ENCODE data around the gene NFIB. TPM values are rescaled to one million over a fixed set of nuclear protein-coding genes. Genes with fewer than 3 reads are reported as not detected.

The NFIB gene
- total RNA-seq, 2 donors from 2014 or later = 131 to 165 TPM

DNA sequence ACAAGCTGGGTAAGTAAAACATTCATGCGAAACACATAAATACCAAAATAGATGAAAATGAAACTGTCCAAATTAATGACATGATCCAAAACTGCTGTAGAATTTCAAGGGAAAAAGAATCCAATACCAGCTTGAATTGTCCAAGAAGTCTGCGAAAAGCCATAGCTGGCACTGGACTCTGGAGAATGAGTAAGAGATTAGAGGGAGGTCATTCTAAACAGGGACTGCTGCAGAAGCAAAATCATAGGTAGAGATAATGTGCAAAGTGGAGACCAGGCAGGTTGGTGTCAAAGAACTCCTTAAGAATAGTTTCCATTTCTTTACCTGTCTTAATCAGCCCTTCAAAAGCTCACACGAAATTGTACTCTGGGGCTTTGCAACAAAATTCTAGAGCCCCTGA lies 162.5 kb downstream of the NFIB start:
- no peak for DNase-seq (ENCODE audit: low spot score)
- intact Hi-C loops (cut with DNase I) = no loop called here
- Histone ChIP-seq H3K27me3 (replicated peaks; ENCODE audit: insufficient read depth) (no peaks in the 10 kb centered on the region), H3K4me1 (replicated peaks) (no peaks in the 10 kb centered on the region), H3K36me3 (no peaks in the 10 kb centered on the region), H3K27ac (no peak overlapping the region), H3K9me3 (no peaks in the 10 kb centered on the region), H3K4me3 (no peak overlapping the region)
- WGBS = 77% methylated on average over 3 of the region's 3 CpGs
- TF ChIP-seq POLR2AphosphoS5 (IDR thresholded peaks at IDR 0.05) (no peak), POLR2A (IDR thresholded peaks at IDR 0.05) (no peak)
- TF ChIP-seq, protein P1, sequence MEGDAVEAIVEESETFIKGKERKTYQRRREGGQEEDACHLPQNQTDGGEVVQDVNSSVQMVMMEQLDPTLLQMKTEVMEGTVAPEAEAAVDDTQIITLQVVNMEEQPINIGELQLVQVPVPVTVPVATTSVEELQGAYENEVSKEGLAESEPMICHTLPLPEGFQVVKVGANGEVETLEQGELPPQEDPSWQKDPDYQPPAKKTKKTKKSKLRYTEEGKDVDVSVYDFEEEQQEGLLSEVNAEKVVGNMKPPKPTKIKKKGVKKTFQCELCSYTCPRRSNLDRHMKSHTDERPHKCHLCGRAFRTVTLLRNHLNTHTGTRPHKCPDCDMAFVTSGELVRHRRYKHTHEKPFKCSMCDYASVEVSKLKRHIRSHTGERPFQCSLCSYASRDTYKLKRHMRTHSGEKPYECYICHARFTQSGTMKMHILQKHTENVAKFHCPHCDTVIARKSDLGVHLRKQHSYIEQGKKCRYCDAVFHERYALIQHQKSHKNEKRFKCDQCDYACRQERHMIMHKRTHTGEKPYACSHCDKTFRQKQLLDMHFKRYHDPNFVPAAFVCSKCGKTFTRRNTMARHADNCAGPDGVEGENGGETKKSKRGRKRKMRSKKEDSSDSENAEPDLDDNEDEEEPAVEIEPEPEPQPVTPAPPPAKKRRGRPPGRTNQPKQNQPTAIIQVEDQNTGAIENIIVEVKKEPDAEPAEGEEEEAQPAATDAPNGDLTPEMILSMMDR (IDR thresholded peaks at IDR 0.05) = no peak

DNA sequence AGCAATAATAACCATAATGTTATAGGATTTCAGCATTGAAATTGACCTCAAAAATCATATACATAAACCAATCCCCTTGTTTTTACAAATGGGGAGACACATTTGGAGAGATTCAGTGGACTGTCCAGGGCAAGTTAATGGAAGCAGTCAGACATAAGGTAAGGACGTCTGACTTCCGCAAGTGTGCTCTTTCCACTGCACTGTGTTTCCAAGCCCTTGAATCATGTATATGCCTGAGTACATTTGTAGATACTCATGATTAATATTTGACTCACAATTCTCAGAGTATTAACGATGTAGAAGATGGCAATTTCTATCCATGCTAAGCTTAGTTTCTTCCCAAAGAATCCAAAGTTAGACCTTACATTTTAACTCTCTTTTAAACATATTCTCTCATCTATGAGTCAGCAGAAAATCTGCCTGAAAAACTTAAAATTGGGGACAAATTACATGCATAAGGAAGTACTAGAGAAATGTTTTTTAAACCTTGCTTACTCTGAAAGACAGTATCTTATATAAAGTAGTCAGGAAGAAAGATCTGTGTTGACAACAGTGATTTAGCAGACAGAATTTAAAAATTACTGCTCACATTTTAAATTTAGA lies 165.3 kb downstream of the NFIB start:
- Histone ChIP-seq H3K27me3 (replicated peaks; ENCODE audit: insufficient read depth) (no peaks in the 10 kb centered on the region), H3K27ac (no peak overlapping the region), H3K9me3 (no peaks in the 10 kb centered on the region), H3K36me3 (no peaks in the 10 kb centered on the region), H3K4me1 (replicated peaks) (no peaks in the 10 kb centered on the region), H3K4me3 (no peak overlapping the region)
- DNase-seq (ENCODE audit: low spot score) = no peak
- TF ChIP-seq, protein P1 (IDR thresholded peaks at IDR 0.05) = no peak
- TF ChIP-seq POLR2A (IDR thresholded peaks at IDR 0.05) (no peak), POLR2AphosphoS5 (IDR thresholded peaks at IDR 0.05) (no peak)
- intact Hi-C loops (cut with DNase I) = no loop called here
- WGBS = 89% methylated on average over 3 of the region's 3 CpGs

DNA sequence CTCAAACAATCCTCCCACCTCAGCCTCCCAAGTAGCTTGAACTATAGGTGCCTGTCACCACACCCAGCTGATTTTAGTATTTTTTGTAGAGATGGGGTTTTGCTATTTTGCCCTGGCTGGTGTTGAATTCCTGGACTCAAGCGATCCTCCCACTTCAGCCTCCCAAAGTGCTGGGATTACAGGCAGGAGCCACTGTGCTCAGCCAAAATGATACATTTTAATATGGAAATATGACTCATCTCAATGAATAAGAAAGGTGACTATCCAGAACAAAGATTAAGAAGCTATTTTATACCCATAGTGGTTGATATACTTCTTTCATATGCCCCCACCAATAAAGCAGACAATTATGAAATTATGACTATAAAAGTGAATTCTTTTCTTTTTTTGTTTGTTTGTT lies 166.2 kb downstream of the NFIB start:
- H3K27ac ChIP-seq = no peak overlapping the region
- intact Hi-C loops (cut with DNase I) = no loop called here
- DNase-seq (ENCODE audit: low spot score) = no peak
- H3K4me1 ChIP-seq (replicated peaks) = no peaks in the 10 kb centered on the region
- no peaks in the 10 kb centered on the region for H3K27me3 ChIP-seq (replicated peaks; ENCODE audit: insufficient read depth)
- H3K4me3 ChIP-seq = no peak overlapping the region
- H3K9me3 ChIP-seq = no peaks in the 10 kb centered on the region
- no peak for TF ChIP-seq POLR2A (IDR thresholded peaks at IDR 0.05)
- no peaks in the 10 kb centered on the region for H3K36me3 ChIP-seq
- WGBS = 100% methylated on average over 1 of the region's 1 CpG

DNA sequence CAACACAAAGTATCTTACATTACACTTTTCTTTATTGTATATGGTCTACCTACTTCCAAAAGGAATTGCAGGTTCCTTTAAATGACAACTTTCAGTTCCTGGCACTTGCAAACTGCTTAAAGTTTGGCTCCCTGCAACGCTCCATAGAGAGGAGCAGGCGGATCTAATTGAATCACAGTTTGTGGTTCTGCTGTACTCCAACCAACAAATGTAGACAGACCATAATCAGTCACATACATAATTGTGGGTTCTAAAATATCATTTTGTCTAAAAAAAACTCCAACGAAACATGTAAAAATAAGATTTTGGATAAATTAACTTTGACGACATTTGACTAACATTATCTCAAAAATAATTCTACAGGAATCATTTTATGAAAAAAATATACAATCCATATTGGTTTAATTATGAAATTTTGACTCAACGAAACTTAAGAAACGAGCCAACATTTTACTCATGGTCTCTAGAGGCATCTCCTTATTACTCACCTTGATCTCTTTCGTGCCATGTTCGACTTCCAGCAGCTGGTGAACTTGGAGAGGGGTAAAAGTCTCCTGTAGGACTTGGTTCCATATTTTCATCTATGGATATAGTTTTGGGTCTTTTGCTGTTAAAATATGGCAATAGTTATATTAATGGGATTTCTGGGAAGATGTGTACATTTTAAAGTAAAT lies 167.6 kb downstream of the NFIB start:
- Histone ChIP-seq H3K9me3 (no peaks in the 10 kb centered on the region), H3K4me1 (replicated peaks) (no peaks in the 10 kb centered on the region), H3K27ac (no peak overlapping the region), H3K4me3 (no peak overlapping the region), H3K27me3 (replicated peaks; ENCODE audit: insufficient read depth) (no peaks in the 10 kb centered on the region), H3K36me3 (no peaks in the 10 kb centered on the region)
- no peak for DNase-seq (ENCODE audit: low spot score)
- intact Hi-C loops (cut with DNase I) = no loop called here
- TF ChIP-seq POLR2AphosphoS5 (IDR thresholded peaks at IDR 0.05) (no peak), POLR2A (IDR thresholded peaks at IDR 0.05) (no peak)
- TF ChIP-seq, protein P1 (IDR thresholded peaks at IDR 0.05) = no peak
- WGBS = 98% methylated on average over 8 of the region's 8 CpGs

DNA sequence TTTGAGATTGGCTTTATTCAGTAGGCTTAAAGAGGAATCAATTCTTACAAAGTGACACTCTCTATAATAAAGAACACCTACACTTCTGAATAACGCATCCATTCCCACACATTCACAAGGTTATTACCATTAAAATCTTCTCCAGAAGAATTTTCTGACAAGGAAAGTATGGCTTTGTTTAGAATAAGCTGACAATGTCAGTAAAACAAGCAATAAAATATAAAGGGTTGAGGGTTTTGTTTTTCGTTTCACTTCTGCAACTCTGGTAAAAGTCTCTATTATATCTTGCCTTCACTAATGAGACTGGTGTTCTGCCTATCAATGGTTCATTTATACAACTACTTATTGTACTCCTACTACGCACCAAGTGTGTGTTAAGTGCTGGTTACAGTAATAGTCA lies 169.7 kb downstream of the NFIB start:
- WGBS = 63% methylated on average over 3 of the region's 3 CpGs
- Histone ChIP-seq H3K36me3 (no peaks in the 10 kb centered on the region), H3K4me3 (no peak overlapping the region), H3K4me1 (replicated peaks) (no peaks in the 10 kb centered on the region), H3K27ac (no peak overlapping the region), H3K9me3 (no peaks in the 10 kb centered on the region), H3K27me3 (replicated peaks; ENCODE audit: insufficient read depth) (no peaks in the 10 kb centered on the region)
- DNase-seq (ENCODE audit: low spot score) = no peak
- intact Hi-C loops (cut with DNase I) = no loop called here
- no peak for TF ChIP-seq POLR2AphosphoS5 (IDR thresholded peaks at IDR 0.05)
- TF ChIP-seq POLR2A (IDR thresholded peaks at IDR 0.05) = no peak
- TF ChIP-seq, protein P1 (IDR thresholded peaks at IDR 0.05) = no peak
